ENCODE data around the gene EPC2. TPM values are rescaled to one million over a fixed set of nuclear protein-coding genes. Genes with fewer than 3 reads are reported as not detected.
"Not testable (repeated sequence)": the region's sequence is repeated elsewhere in the genome, so short reads cannot be mapped to it uniquely, and the experiment has no call there.

The EPC2 gene
- total and polyA plus RNA-seq, 5 donors from 2014 or later: 1.8 to 74.2 (median 2.7) TPM

DNA sequence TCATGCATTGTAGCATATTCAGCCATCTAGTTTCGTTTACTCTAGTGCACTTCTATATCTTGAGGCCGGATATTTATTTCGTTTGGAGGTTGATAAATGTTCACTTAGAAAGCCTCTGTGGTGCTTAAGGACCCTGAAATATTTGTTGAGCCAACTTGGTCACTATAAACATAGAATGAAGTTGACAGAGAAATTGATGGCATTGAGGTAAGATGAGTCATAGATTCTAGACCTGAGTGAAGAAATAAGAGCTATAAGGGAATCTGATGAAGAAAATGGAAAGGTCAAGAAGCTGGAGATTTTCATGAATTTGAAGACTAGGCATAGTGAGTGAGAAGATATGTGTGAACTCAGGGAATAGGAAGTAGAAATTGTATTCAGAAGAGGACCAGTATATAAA, 35.9 kb downstream of the EPC2 start:
- H3K27ac Mint-ChIP-seq: peak overlapping the region in 1 of 3 donors; percentile 3
- H3K4me3 Mint-ChIP-seq: peak overlapping the region in 1 of 4 donors; percentile 0
- DNase-seq (no peak), ATAC-seq (ENCODE audit: low read depth in 2 of 2) (no peak)
- H3K4me3 ChIP-seq (ENCODE audit: low read depth, low read length): no peak overlapping the region
- no peaks in the 10 kb centered on the region for H3K27me3 Mint-ChIP-seq
- peaks cover 12% of the 10 kb centered on the region for H3K36me3 Mint-ChIP-seq
- H3K9me3 Mint-ChIP-seq: peaks cover 0 to 8% (median 0%) of the 10 kb centered on the region in 7 donors
- H3K4me1 Mint-ChIP-seq: peaks cover 36 to 77% (median 45%) of the 10 kb centered on the region in 4 donors
- no peak overlapping the region for H3K27ac ChIP-seq (ENCODE audit: insufficient read depth, low read length, poor library complexity, severe bottlenecking)
- H3K36me3 ChIP-seq (ENCODE audit: control insufficient read depth, insufficient read depth, low read length): no peaks in the 10 kb centered on the region
- no peaks in the 10 kb centered on the region for H3K9me3 ChIP-seq (ENCODE audit: control insufficient read depth in 2 of 2, low read length in 2 of 2)
- H3K27me3 ChIP-seq (ENCODE audit: control insufficient read depth, insufficient read depth, low read length): no peaks in the 10 kb centered on the region
- H3K4me1 ChIP-seq (ENCODE audit: control insufficient read depth, insufficient read depth, low read length, poor library complexity, severe bottlenecking): peaks cover 2% of the 10 kb centered on the region

DNA sequence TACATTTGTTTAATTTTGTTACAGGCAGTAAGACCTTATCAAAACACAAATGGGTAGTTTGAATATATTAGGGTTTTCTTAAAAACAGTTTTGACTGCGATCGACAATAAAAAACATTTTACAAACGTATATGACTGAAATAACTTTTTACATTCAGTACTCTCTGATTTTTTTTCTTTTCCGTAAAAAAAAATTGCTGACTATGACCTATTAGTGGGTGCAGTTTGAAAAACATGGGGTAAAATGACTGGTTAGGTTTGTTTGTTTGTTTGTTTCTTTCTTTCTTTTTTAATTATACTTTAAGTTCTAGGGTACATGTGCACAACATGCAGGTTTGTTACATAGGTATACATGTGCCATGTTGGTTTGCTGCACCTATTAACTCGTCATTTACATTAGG, 36.9 kb downstream of the EPC2 start:
- Histone ChIP-seq H3K36me3 (ENCODE audit: control insufficient read depth, insufficient read depth, low read length) (no peaks in the 10 kb centered on the region), H3K27me3 (ENCODE audit: control insufficient read depth, insufficient read depth, low read length) (no peaks in the 10 kb centered on the region), H3K27ac (ENCODE audit: insufficient read depth, low read length, poor library complexity, severe bottlenecking) (no peak overlapping the region), H3K9me3 (ENCODE audit: control insufficient read depth in 2 of 2, low read length in 2 of 2) (no peaks in the 10 kb centered on the region), H3K4me3 (ENCODE audit: low read depth, low read length) (no peak overlapping the region), H3K4me1 (ENCODE audit: control insufficient read depth, insufficient read depth, low read length, poor library complexity, severe bottlenecking) (peaks cover 2% of the 10 kb centered on the region)
- DNase-seq (no peak), ATAC-seq (ENCODE audit: low read depth in 2 of 2) (no peak)
- H3K4me3 Mint-ChIP-seq: no peak overlapping the region
- H3K27me3 Mint-ChIP-seq: no peaks in the 10 kb centered on the region
- H3K27ac Mint-ChIP-seq: no peak overlapping the region
- H3K36me3 Mint-ChIP-seq: peaks cover 12% of the 10 kb centered on the region
- peaks cover 34 to 77% (median 45%) of the 10 kb centered on the region in 4 donors for H3K4me1 Mint-ChIP-seq
- peaks cover 0 to 8% (median 0%) of the 10 kb centered on the region in 7 donors for H3K9me3 Mint-ChIP-seq

DNA sequence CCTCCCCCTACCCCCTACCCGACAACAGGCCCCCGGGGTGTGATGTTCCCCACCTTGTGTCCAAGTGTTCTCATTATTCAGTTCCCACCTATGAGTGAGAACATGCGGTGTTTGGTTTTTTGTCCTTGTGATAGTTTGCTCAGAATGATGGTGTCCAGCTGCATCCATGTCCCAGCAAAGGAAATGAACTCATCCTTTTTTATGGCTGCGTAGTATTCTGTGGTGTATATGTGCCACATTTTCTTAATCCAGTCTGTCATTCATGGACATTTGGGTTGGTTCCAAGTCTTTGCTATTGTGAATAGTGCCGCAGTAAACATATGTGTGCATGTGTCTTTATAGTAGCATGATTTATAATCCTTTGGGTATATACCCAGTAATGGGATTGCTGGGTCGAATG, 37.3 kb downstream of the EPC2 start:
- peaks cover 34 to 75% (median 44%) of the 10 kb centered on the region in 4 donors for H3K4me1 Mint-ChIP-seq
- H3K27me3 Mint-ChIP-seq, H3K27ac Mint-ChIP-seq: not testable (repeated sequence)

DNA sequence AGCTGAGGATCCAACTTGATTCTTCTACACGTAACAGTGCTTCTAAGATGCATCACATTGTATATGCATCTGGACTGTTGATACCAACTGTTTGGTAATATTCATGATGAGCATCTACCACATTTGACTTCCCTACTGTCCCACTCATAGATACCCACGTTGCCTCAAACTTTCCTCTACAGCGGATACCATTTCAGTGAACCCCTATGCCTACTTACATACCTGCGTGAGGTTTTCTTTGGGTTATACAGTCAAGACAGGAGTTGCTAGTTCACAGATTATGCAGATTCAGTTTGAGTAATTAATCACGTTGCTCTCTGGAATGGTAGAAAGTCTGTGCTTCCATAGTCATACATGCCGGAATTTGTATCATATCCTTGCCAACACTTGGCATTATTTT, 40.0 kb downstream of the EPC2 start:
- H3K27me3 Mint-ChIP-seq: no peaks in the 10 kb centered on the region
- H3K27ac Mint-ChIP-seq: no peak overlapping the region

More for the DNA sequence above, 37.3 kb downstream of the EPC2 start:
- not testable (repeated sequence) for H3K9me3 ChIP-seq (ENCODE audit: control insufficient read depth in 2 of 2, low read length in 2 of 2); H3K4me3 ChIP-seq (ENCODE audit: low read depth, low read length); H3K9me3 Mint-ChIP-seq; ATAC-seq (ENCODE audit: low read depth in 2 of 2); H3K4me1 ChIP-seq (ENCODE audit: control insufficient read depth, insufficient read depth, low read length, poor library complexity, severe bottlenecking); H3K4me3 Mint-ChIP-seq; H3K27me3 ChIP-seq (ENCODE audit: control insufficient read depth, insufficient read depth, low read length); DNase-seq; H3K27ac ChIP-seq (ENCODE audit: insufficient read depth, low read length, poor library complexity, severe bottlenecking); H3K36me3 ChIP-seq (ENCODE audit: control insufficient read depth, insufficient read depth, low read length)
- H3K36me3 Mint-ChIP-seq: peaks cover 12% of the 10 kb centered on the region

DNA sequence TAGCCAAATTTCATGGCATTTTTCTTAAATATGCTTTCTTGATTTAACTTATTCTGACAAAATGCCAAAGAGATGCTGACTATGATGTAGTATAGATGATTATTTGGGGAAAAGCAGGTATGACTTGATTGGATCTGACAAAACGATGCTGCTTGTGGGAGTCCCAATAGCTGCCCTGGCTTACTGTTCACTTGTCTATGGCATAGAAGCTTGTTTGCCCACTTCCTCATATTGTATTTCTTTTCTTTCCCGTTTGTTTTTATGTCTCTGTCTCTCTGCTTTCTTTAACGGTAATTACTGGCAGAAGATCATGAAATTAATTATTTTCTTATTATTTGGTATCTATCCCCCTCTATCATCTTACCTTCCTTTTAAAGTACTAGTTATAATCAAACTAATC, 43.0 kb downstream of the EPC2 start:
- Mint-ChIP-seq H3K27me3 (no peaks in the 10 kb centered on the region), H3K27ac (no peak overlapping the region), H3K9me3 (peaks cover 0 to 4% (median 0%) of the 10 kb centered on the region in 7 donors), H3K4me3 (no peak overlapping the region), H3K36me3 (peaks cover 23% of the 10 kb centered on the region), H3K4me1 (peaks cover 50 to 63% (median 54%) of the 10 kb centered on the region in 4 donors)
- H3K4me1 ChIP-seq (ENCODE audit: control insufficient read depth, insufficient read depth, low read length, poor library complexity, severe bottlenecking): no peaks in the 10 kb centered on the region
- no peak overlapping the region for H3K4me3 ChIP-seq (ENCODE audit: low read depth, low read length)
- ATAC-seq (ENCODE audit: low read depth in 2 of 2) (no peak), DNase-seq (no peak)
- no peaks in the 10 kb centered on the region for H3K9me3 ChIP-seq (ENCODE audit: control insufficient read depth in 2 of 2, low read length in 2 of 2)
- H3K27ac ChIP-seq (ENCODE audit: insufficient read depth, low read length, poor library complexity, severe bottlenecking): no peak overlapping the region
- no peaks in the 10 kb centered on the region for H3K27me3 ChIP-seq (ENCODE audit: control insufficient read depth, insufficient read depth, low read length)
- H3K36me3 ChIP-seq (ENCODE audit: control insufficient read depth, insufficient read depth, low read length): peaks cover 15% of the 10 kb centered on the region

More for the DNA sequence above, 40.0 kb downstream of the EPC2 start:
- DNase-seq (no peak), ATAC-seq (ENCODE audit: low read depth in 2 of 2) (no peak)
- H3K4me3 Mint-ChIP-seq: peak overlapping the region in 1 of 4 donors; percentile 60
- peaks cover 53 to 76% (median 57%) of the 10 kb centered on the region in 4 donors for H3K4me1 Mint-ChIP-seq
- Histone ChIP-seq H3K4me1 (ENCODE audit: control insufficient read depth, insufficient read depth, low read length, poor library complexity, severe bottlenecking) (no peaks in the 10 kb centered on the region), H3K27me3 (ENCODE audit: control insufficient read depth, insufficient read depth, low read length) (no peaks in the 10 kb centered on the region), H3K9me3 (ENCODE audit: control insufficient read depth in 2 of 2, low read length in 2 of 2) (no peaks in the 10 kb centered on the region), H3K36me3 (ENCODE audit: control insufficient read depth, insufficient read depth, low read length) (no peaks in the 10 kb centered on the region), H3K4me3 (ENCODE audit: low read depth, low read length) (peak overlapping the region; percentile 8), H3K27ac (ENCODE audit: insufficient read depth, low read length, poor library complexity, severe bottlenecking) (no peak overlapping the region)
- H3K36me3 Mint-ChIP-seq: peaks cover 14% of the 10 kb centered on the region
- H3K9me3 Mint-ChIP-seq: peaks cover 0 to 8% (median 0%) of the 10 kb centered on the region in 7 donors

GRCh38 chr2:148688011-148688410, 43.5 kb downstream of the EPC2 start:
- not testable (repeated sequence) for H3K4me3 ChIP-seq (ENCODE audit: low read depth, low read length); H3K27me3 ChIP-seq (ENCODE audit: control insufficient read depth, insufficient read depth, low read length); H3K4me1 ChIP-seq (ENCODE audit: control insufficient read depth, insufficient read depth, low read length, poor library complexity, severe bottlenecking); ATAC-seq (ENCODE audit: low read depth in 2 of 2); H3K9me3 Mint-ChIP-seq; H3K27ac Mint-ChIP-seq; H3K27ac ChIP-seq (ENCODE audit: insufficient read depth, low read length, poor library complexity, severe bottlenecking); H3K9me3 ChIP-seq (ENCODE audit: control insufficient read depth in 2 of 2, low read length in 2 of 2); DNase-seq; H3K4me3 Mint-ChIP-seq; H3K27me3 Mint-ChIP-seq
- Mint-ChIP-seq H3K4me1 (peaks cover 47 to 61% (median 52%) of the 10 kb centered on the region in 4 donors), H3K36me3 (peaks cover 24% of the 10 kb centered on the region)
- peaks cover 15% of the 10 kb centered on the region for H3K36me3 ChIP-seq (ENCODE audit: control insufficient read depth, insufficient read depth, low read length)

DNA sequence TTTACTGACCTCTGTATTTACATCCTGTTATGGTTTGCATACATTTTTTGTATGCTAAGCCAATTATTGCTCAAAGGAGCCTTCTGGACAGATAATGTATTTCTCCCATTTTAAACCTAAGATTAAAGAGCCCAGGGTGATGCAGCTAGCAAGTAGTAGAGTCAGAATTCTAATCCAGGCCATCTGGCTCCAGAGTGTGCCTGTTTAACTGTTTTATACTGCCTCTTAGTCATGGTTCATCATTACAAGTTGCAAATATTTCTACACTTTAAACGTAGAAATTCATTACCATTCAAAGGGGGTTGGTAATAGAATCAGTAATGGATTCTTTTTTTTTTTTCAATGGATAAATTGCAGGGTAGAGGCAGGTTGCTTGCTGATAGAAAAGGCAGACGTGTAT, 52.4 kb downstream of the EPC2 start:
- Histone ChIP-seq H3K4me3 (ENCODE audit: low read depth, low read length) (no peak overlapping the region), H3K4me1 (ENCODE audit: control insufficient read depth, insufficient read depth, low read length, poor library complexity, severe bottlenecking) (no peaks in the 10 kb centered on the region), H3K27ac (ENCODE audit: insufficient read depth, low read length, poor library complexity, severe bottlenecking) (no peak overlapping the region), H3K36me3 (ENCODE audit: control insufficient read depth, insufficient read depth, low read length) (peaks cover 35% of the 10 kb centered on the region), H3K27me3 (ENCODE audit: control insufficient read depth, insufficient read depth, low read length) (no peaks in the 10 kb centered on the region), H3K9me3 (ENCODE audit: control insufficient read depth in 2 of 2, low read length in 2 of 2) (peaks cover 17 to 24% of the 10 kb centered on the region in 2 experiments)
- peaks cover 20 to 35% (median 28%) of the 10 kb centered on the region in 4 donors for H3K4me1 Mint-ChIP-seq
- peak overlapping the region in 1 of 3 donors; percentile 8 for H3K27ac Mint-ChIP-seq
- no peak overlapping the region for H3K4me3 Mint-ChIP-seq
- H3K27me3 Mint-ChIP-seq: no peaks in the 10 kb centered on the region
- ATAC-seq (ENCODE audit: low read depth in 2 of 2): no peak
- peaks cover 76% of the 10 kb centered on the region for H3K36me3 Mint-ChIP-seq
- DNase-seq: no peak
- peaks cover 3 to 28% (median 9%) of the 10 kb centered on the region in 7 donors for H3K9me3 Mint-ChIP-seq

DNA sequence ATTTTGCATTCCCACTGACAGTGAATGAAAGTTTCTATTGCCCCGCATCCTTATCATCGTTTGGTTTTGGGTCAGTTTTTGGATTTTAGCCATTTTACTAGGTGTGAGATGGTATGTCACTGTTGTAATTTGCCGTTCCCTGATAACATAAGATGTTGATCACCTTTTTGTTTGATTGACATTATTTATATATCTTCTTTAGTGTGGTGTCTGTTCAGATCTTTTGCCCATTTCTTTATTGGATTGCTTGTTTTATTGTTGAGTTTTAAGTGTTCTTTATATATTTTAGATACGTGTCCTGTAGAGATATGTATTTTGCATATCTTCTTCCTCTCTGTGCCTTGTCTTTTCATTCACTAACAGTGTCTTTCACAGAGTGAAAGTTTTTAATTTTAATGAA, 55.3 kb downstream of the EPC2 start:
- no peak overlapping the region for H3K4me3 Mint-ChIP-seq
- no peak overlapping the region for H3K27ac ChIP-seq (ENCODE audit: insufficient read depth, low read length, poor library complexity, severe bottlenecking)
- H3K4me3 ChIP-seq (ENCODE audit: low read depth, low read length): no peak overlapping the region
- no peak overlapping the region for H3K27ac Mint-ChIP-seq
- H3K27me3 ChIP-seq (ENCODE audit: control insufficient read depth, insufficient read depth, low read length): no peaks in the 10 kb centered on the region
- peaks cover 32% of the 10 kb centered on the region for H3K36me3 ChIP-seq (ENCODE audit: control insufficient read depth, insufficient read depth, low read length)
- ATAC-seq (ENCODE audit: low read depth in 2 of 2) (no peak), DNase-seq (no peak)
- H3K36me3 Mint-ChIP-seq: peaks cover 67% of the 10 kb centered on the region
- H3K9me3 Mint-ChIP-seq: peaks cover 3 to 28% (median 14%) of the 10 kb centered on the region in 7 donors
- peaks cover 18 to 24% of the 10 kb centered on the region in 2 experiments for H3K9me3 ChIP-seq (ENCODE audit: control insufficient read depth in 2 of 2, low read length in 2 of 2)
- H3K4me1 Mint-ChIP-seq: peaks cover 27 to 36% (median 34%) of the 10 kb centered on the region in 4 donors
- H3K27me3 Mint-ChIP-seq: no peaks in the 10 kb centered on the region
- no peaks in the 10 kb centered on the region for H3K4me1 ChIP-seq (ENCODE audit: control insufficient read depth, insufficient read depth, low read length, poor library complexity, severe bottlenecking)
